ENCODE results near the gene SOBP. TPM values are rescaled to one million over a fixed set of nuclear protein-coding genes. Genes with fewer than 3 reads are reported as not detected.
"Not testable (repeated sequence)": the region's sequence is repeated elsewhere in the genome, so short reads cannot be mapped to it uniquely, and the experiment has no call there.

Gene SOBP
- total and polyA plus RNA-seq, 2 donors (not counting 1 experiment from before 2014, with no cell fraction given): 0.82 to 1.5 TPM

DNA sequence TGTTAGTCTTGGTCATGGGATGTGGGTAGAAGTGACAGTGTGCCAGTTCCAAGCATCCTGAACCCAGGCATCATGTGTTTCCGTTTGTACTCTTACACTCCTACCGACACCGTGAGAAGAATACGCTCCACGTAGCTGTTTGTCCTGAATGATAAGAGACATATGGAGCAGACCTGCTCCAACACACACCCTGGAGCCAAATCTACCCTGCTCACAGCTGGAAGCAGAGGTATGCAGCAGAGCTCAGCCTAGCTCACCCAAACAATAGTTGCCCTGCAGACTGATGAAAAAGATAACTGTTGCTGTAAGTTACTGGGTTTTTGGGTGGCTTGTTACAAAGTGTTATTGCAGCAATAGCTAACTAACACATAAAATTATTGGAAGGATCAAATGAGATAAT, 16.3 kb upstream of the SOBP start:
- H3K9me3 ChIP-seq (ENCODE audit: control extremely low read depth in 1 of 3, control insufficient read depth in 2 of 3, insufficient read depth in 1 of 3, low read length in 2 of 3): no peaks in the 10 kb centered on the region
- H3K27me3 Mint-ChIP-seq: peaks cover 20% of the 10 kb centered on the region
- ChIA-PET CTCF (no interaction called here), POLR2A (no interaction called here)
- no peaks in the 10 kb centered on the region for H3K9me3 Mint-ChIP-seq (ENCODE audit: insufficient read depth)
- no peak overlapping the region for H3K4me3 ChIP-seq (ENCODE audit: control extremely low read depth in 1 of 5, extremely low read depth in 1 of 5, insufficient read depth in 1 of 5, low read depth in 2 of 5, low read length in 4 of 5)
- H3K27me3 ChIP-seq (replicated peaks in 1 of 4; ENCODE audit: control extremely low read depth in 1 of 4, control insufficient read depth in 3 of 4, insufficient read depth in 4 of 4, low read length in 3 of 4): peaks cover 0 to 2% (median 0%) of the 10 kb centered on the region in 4 experiments
- ATAC-seq (ENCODE audit: low read depth): no peak
- no peaks in the 10 kb centered on the region for H4K20me1 ChIP-seq (ENCODE audit: control insufficient read depth, insufficient read depth, low read length, poor library complexity, severe bottlenecking)
- TF ChIP-seq, protein P1, sequence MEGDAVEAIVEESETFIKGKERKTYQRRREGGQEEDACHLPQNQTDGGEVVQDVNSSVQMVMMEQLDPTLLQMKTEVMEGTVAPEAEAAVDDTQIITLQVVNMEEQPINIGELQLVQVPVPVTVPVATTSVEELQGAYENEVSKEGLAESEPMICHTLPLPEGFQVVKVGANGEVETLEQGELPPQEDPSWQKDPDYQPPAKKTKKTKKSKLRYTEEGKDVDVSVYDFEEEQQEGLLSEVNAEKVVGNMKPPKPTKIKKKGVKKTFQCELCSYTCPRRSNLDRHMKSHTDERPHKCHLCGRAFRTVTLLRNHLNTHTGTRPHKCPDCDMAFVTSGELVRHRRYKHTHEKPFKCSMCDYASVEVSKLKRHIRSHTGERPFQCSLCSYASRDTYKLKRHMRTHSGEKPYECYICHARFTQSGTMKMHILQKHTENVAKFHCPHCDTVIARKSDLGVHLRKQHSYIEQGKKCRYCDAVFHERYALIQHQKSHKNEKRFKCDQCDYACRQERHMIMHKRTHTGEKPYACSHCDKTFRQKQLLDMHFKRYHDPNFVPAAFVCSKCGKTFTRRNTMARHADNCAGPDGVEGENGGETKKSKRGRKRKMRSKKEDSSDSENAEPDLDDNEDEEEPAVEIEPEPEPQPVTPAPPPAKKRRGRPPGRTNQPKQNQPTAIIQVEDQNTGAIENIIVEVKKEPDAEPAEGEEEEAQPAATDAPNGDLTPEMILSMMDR (IDR thresholded peaks at IDR 0.05): no peak
- no peak for TF ChIP-seq EZH2 (IDR thresholded peaks at IDR 0.05; ENCODE audit: borderline replicate concordance, insufficient read depth, low read depth, low read length, poor library complexity, severe bottlenecking)
- no peaks in the 10 kb centered on the region for H3K4me1 ChIP-seq (ENCODE audit: control insufficient read depth in 2 of 2, insufficient read depth in 2 of 2, low read length in 2 of 2)
- H3K4me2 ChIP-seq (replicated peaks; ENCODE audit: low read depth, low read length, poor library complexity, severe bottlenecking): no peak overlapping the region
- intact Hi-C loops (cut with micrococcal nuclease): no loop called here
- no peak overlapping the region for H3K9ac ChIP-seq (ENCODE audit: low read length)
- no peak overlapping the region for H3K4me3 Mint-ChIP-seq
- no peak overlapping the region for H3K27ac ChIP-seq (ENCODE audit: low read length in 2 of 2)
- no peaks in the 10 kb centered on the region for H3K79me2 ChIP-seq (ENCODE audit: control insufficient read depth, insufficient read depth, low read length)
- H2AFZ ChIP-seq (ENCODE audit: insufficient read depth, low read depth, low read length, poor library complexity, severe bottlenecking): no peak overlapping the region
- no peaks in the 10 kb centered on the region for H3K4me1 Mint-ChIP-seq
- no peak for DNase-seq
- no peaks in the 10 kb centered on the region for H3K36me3 ChIP-seq (replicated peaks in 1 of 2; ENCODE audit: control extremely low read depth in 1 of 2, control insufficient read depth in 1 of 2, extremely low read depth in 1 of 2, insufficient read depth in 2 of 2, low read length in 1 of 2)
- WGBS (ENCODE audit: insufficient coverage): 87% methylated on average over 5 of the region's 5 CpGs
- no peak overlapping the region for H3K27ac Mint-ChIP-seq

DNA sequence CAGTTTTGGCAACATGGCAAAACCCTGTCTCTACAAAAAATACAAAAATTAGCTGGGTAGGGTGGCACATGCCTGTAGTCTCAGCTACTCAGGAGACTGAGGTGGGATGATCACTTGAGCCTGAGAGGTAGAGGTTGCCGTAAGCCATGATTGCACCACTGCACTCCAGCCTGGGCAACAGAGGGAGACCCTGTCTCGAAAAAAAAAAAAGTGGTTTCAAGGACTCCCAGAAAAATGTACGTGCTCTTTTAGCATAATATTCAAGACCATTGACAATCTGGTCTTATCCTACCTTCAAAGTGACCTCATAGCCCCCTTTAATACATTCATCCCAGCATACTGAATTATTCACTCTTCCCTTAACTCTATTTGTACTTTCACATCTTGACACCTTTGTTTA, 14.6 kb upstream of the SOBP start:
- DNase-seq; H3K36me3 ChIP-seq (replicated peaks in 1 of 2; ENCODE audit: control extremely low read depth in 1 of 2, control insufficient read depth in 1 of 2, extremely low read depth in 1 of 2, insufficient read depth in 2 of 2, low read length in 1 of 2); ATAC-seq (ENCODE audit: low read depth); H3K79me2 ChIP-seq (ENCODE audit: control insufficient read depth, insufficient read depth, low read length); H3K4me1 ChIP-seq (ENCODE audit: control insufficient read depth in 2 of 2, insufficient read depth in 2 of 2, low read length in 2 of 2); CTCF ChIA-PET; H3K9ac ChIP-seq (ENCODE audit: low read length); H3K27me3 ChIP-seq (replicated peaks in 1 of 4; ENCODE audit: control extremely low read depth in 1 of 4, control insufficient read depth in 3 of 4, insufficient read depth in 4 of 4, low read length in 3 of 4); H3K27ac Mint-ChIP-seq; intact Hi-C loops (cut with micrococcal nuclease); H3K9me3 ChIP-seq (ENCODE audit: control extremely low read depth in 1 of 3, control insufficient read depth in 2 of 3, insufficient read depth in 1 of 3, low read length in 2 of 3); H3K4me1 Mint-ChIP-seq; H4K20me1 ChIP-seq (ENCODE audit: control insufficient read depth, insufficient read depth, low read length, poor library complexity, severe bottlenecking); H3K4me3 ChIP-seq (ENCODE audit: control extremely low read depth in 1 of 5, extremely low read depth in 1 of 5, insufficient read depth in 1 of 5, low read depth in 2 of 5, low read length in 4 of 5); H3K9me3 Mint-ChIP-seq (ENCODE audit: insufficient read depth); H2AFZ ChIP-seq (ENCODE audit: insufficient read depth, low read depth, low read length, poor library complexity, severe bottlenecking); POLR2A ChIA-PET; H3K4me2 ChIP-seq (replicated peaks; ENCODE audit: low read depth, low read length, poor library complexity, severe bottlenecking); H3K27ac ChIP-seq (ENCODE audit: low read length in 2 of 2); H3K4me3 Mint-ChIP-seq: not testable (repeated sequence)
- WGBS (ENCODE audit: insufficient coverage): 100% methylated on average over 2 of the region's 3 CpGs
- H3K27me3 Mint-ChIP-seq: peaks cover 16% of the 10 kb centered on the region

- POLR2A ChIA-PET; H3K27ac ChIP-seq (ENCODE audit: low read length in 2 of 2); H3K79me2 ChIP-seq (ENCODE audit: control insufficient read depth, insufficient read depth, low read length); H3K4me3 Mint-ChIP-seq; intact Hi-C loops (cut with micrococcal nuclease); H3K4me2 ChIP-seq (replicated peaks; ENCODE audit: low read depth, low read length, poor library complexity, severe bottlenecking); H3K9me3 ChIP-seq (ENCODE audit: control extremely low read depth in 1 of 3, control insufficient read depth in 2 of 3, insufficient read depth in 1 of 3, low read length in 2 of 3); ATAC-seq (ENCODE audit: low read depth); H3K4me1 Mint-ChIP-seq; H3K9ac ChIP-seq (ENCODE audit: low read length); DNase-seq; H3K27ac Mint-ChIP-seq; H3K4me1 ChIP-seq (ENCODE audit: control insufficient read depth in 2 of 2, insufficient read depth in 2 of 2, low read length in 2 of 2); H3K36me3 ChIP-seq (replicated peaks in 1 of 2; ENCODE audit: control extremely low read depth in 1 of 2, control insufficient read depth in 1 of 2, extremely low read depth in 1 of 2, insufficient read depth in 2 of 2, low read length in 1 of 2); CTCF ChIA-PET; H3K27me3 ChIP-seq (replicated peaks in 1 of 4; ENCODE audit: control extremely low read depth in 1 of 4, control insufficient read depth in 3 of 4, insufficient read depth in 4 of 4, low read length in 3 of 4); H4K20me1 ChIP-seq (ENCODE audit: control insufficient read depth, insufficient read depth, low read length, poor library complexity, severe bottlenecking); H2AFZ ChIP-seq (ENCODE audit: insufficient read depth, low read depth, low read length, poor library complexity, severe bottlenecking); H3K4me3 ChIP-seq (ENCODE audit: control extremely low read depth in 1 of 5, extremely low read depth in 1 of 5, insufficient read depth in 1 of 5, low read depth in 2 of 5, low read length in 4 of 5); H3K9me3 Mint-ChIP-seq (ENCODE audit: insufficient read depth): not testable (repeated sequence)
- no CpG with 5 or more reads among the region's 3 CpGs for WGBS (ENCODE audit: insufficient coverage)
- H3K27me3 Mint-ChIP-seq: peaks cover 21% of the 10 kb centered on the region
These were observed 14.1 kb upstream of the SOBP start for GRCh38 chr6:107475826-107476225.
